Measurements from ENCODE around the gene ZC3H10.

ZC3H10 gene

DNA sequence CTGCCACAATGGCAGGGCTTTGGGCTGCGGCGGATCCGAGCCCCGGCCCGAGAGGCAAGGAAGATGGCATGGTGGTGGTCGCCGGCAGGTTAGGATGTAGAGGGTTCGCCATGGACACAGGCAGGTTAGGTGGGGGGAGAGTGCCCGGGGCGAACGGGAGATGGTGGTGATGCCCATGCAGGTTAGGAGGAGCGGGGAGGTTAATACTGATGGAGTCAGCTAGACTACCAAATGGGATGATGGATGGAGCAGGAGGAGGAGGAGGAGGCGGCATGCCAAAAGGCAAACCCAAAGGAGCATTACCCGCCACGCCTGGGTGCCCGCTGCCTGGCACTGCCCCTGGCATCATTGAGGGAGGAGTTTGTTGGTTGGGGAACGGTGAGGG is 46.3 kb downstream of the ZC3H10 start:
- TF ChIP-seq CTCF (IDR thresholded peaks at IDR 0.05) = no peak
- Histone ChIP-seq H3K79me2 (peaks cover 11% of the 10 kb centered on the region), H2AFZ (no peak overlapping the region), H3K9ac (no peak overlapping the region), H3K4me3 (ENCODE audit: low read depth, low read length) (no peak overlapping the region), H3K36me3 (ENCODE audit: control insufficient read depth, insufficient read depth, low read length) (no peaks in the 10 kb centered on the region), H3K9me3 (ENCODE audit: control insufficient read depth, low read length) (no peaks in the 10 kb centered on the region), H3K4me1 (peaks cover 16% of the 10 kb centered on the region), H3K27ac (no peak overlapping the region), H3K27me3 (ENCODE audit: control insufficient read depth, insufficient read depth, low read length) (no peaks in the 10 kb centered on the region), H3K4me2 (ENCODE audit: low read length) (no peak overlapping the region)

DNA sequence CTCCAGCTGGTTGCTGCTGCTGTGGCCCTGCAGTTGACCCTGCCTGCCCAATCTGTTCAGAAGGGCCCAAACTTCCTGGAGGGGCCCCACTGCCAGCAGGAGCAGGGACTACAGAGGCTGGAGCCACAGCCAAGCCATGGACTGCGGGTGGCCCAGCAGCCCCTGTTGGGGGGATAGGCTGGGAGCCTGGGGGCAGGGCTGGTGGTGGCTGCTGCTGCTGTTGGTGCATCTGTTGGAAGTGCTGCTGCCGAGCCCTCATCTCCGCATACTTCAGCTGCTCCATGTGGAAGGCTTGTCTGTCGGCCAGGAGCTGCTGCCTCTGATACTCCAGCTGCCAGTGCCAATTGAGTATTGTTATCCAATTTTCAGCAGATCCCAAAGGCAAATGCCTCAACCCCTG is 47.3 kb downstream of the ZC3H10 start:
- no peak for TF ChIP-seq CTCF (IDR thresholded peaks at IDR 0.05)

DNA sequence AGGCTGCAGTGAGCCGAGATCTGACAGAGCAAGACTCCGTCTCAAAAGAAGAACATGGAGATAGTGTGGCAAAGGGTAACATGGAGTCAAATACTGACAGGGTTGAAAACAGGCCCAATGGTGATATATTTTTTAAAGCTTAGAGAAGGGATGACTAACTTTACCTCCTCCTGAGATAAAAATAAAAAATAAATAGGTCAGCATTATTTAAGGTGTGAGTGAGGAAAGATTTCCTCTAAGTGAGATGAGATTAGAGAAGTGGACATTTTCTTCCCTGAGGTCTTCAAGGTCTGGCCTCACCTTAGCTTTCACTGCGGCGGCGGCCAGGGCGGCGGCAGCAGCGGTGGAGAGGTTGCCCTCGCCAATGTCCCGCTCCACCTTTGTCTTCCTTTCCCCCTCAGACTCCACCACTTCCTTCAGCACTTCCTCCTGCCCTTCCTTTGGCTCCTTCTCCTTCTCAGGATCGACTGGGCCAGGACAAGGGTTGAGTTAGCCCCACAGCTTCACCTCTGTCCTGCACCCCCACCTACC is 51.2 kb downstream of the ZC3H10 start:
- no peaks in the 10 kb centered on the region for H3K79me2 ChIP-seq
- H3K4me3 ChIP-seq (ENCODE audit: low read depth, low read length) = no peak overlapping the region
- H3K4me1 ChIP-seq = no peaks in the 10 kb centered on the region
- no peak overlapping the region for H3K4me2 ChIP-seq (ENCODE audit: low read length)
- TF ChIP-seq CTCF (IDR thresholded peaks at IDR 0.05) = no peak
- no peaks in the 10 kb centered on the region for H3K36me3 ChIP-seq (ENCODE audit: control insufficient read depth, insufficient read depth, low read length)
- H3K27me3 ChIP-seq (ENCODE audit: control insufficient read depth, insufficient read depth, low read length) = no peaks in the 10 kb centered on the region
- no peak overlapping the region for H3K9ac ChIP-seq
- no peak overlapping the region for H2AFZ ChIP-seq
- H3K9me3 ChIP-seq (ENCODE audit: control insufficient read depth, low read length) = no peaks in the 10 kb centered on the region
- no peak overlapping the region for H3K27ac ChIP-seq

More for the DNA sequence above, 47.3 kb downstream of the ZC3H10 start:
- no peak overlapping the region for H3K4me3 ChIP-seq (ENCODE audit: low read depth, low read length)
- peak overlapping the region; percentile 43 for H3K27ac ChIP-seq
- H3K9ac ChIP-seq = no peak overlapping the region
- H3K4me1 ChIP-seq = peaks cover 5% of the 10 kb centered on the region
- no peak overlapping the region for H2AFZ ChIP-seq
- H3K4me2 ChIP-seq (ENCODE audit: low read length) = no peak overlapping the region
- peaks cover 3% of the 10 kb centered on the region for H3K79me2 ChIP-seq
- H3K9me3 ChIP-seq (ENCODE audit: control insufficient read depth, low read length) = no peaks in the 10 kb centered on the region
- no peaks in the 10 kb centered on the region for H3K36me3 ChIP-seq (ENCODE audit: control insufficient read depth, insufficient read depth, low read length)
- no peaks in the 10 kb centered on the region for H3K27me3 ChIP-seq (ENCODE audit: control insufficient read depth, insufficient read depth, low read length)

DNA sequence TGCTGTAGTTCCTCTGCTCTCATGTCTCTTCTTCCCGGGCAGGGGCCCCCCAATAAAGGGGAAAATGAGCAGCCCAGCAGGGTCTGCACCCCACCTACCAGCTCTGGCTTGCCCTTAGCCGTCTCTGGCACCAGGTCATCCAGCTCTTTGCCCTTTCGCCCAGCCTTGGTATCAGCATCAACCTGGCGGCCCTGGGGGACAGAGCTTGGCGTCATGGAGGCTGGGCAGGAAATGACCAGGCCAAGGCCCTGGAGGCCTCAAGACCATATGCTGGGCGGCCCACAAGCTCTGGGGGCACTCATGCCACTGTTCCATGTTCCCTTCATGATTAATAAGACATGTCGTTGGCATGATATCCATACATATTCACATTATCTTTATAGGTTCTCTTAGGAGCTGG is 54.8 kb downstream of the ZC3H10 start:
- H2AFZ ChIP-seq = no peak overlapping the region
- H3K4me1 ChIP-seq = no peaks in the 10 kb centered on the region
- no peak overlapping the region for H3K27ac ChIP-seq
- H3K4me2 ChIP-seq (ENCODE audit: low read length) = no peak overlapping the region
- no peaks in the 10 kb centered on the region for H3K27me3 ChIP-seq (ENCODE audit: control insufficient read depth, insufficient read depth, low read length)
- no peaks in the 10 kb centered on the region for H3K79me2 ChIP-seq
- H3K4me3 ChIP-seq (ENCODE audit: low read depth, low read length) = no peak overlapping the region
- no peaks in the 10 kb centered on the region for H3K36me3 ChIP-seq (ENCODE audit: control insufficient read depth, insufficient read depth, low read length)
- TF ChIP-seq CTCF (IDR thresholded peaks at IDR 0.05) = no peak
- no peaks in the 10 kb centered on the region for H3K9me3 ChIP-seq (ENCODE audit: control insufficient read depth, low read length)
- H3K9ac ChIP-seq = no peak overlapping the region
